Measurements from ENCODE around the gene PHLPP1.
"Not testable (repeated sequence)": the region's sequence is repeated elsewhere in the genome, so short reads cannot be mapped to it uniquely, and the experiment has no call there.

The PHLPP1 gene

DNA sequence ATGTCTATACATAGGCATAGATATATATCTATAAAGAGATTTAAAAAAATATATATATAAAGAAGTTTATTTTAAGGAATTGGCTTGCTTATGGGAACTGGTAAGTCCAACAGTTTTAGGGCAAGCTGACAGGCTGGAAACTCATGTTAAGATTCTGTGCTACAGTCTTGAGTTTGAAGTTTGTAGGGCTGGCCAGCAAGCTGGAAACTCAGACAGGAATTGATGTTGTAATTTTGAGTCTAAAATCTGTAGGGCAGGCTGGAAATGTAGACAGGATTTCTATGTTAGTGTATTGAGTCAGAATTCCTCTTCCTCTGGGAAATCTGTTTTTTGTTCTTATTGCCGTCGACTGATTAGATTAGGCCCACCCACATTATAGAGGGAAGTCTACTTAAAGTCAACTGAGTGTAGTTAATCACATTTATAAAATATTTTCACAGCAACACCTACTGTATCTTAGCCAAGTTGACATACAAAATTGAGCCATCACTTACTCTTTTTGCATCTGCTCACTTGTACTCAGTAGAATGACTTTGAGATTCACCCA is 60.8 kb downstream of the PHLPP1 start:
- no peak for DNase-seq

DNA sequence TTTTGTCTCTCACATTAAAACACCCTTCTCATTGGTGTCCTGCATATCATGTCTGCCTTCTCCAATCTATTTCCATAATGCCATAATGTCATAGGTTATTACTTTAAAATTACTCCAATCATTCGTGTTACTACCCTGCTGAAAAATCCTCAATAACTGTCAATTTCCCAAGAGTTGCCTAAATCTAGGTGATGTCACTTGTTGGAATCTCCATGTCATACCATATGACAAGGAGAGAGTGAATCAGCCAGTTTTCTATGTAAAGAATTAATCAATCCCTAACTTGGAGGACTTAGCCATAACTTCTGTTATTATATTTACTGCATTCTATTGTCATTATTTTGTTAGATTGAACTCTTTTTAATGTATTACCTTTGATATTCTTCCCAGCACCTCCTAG is 62.5 kb downstream of the PHLPP1 start:
- no peak for DNase-seq

DNA sequence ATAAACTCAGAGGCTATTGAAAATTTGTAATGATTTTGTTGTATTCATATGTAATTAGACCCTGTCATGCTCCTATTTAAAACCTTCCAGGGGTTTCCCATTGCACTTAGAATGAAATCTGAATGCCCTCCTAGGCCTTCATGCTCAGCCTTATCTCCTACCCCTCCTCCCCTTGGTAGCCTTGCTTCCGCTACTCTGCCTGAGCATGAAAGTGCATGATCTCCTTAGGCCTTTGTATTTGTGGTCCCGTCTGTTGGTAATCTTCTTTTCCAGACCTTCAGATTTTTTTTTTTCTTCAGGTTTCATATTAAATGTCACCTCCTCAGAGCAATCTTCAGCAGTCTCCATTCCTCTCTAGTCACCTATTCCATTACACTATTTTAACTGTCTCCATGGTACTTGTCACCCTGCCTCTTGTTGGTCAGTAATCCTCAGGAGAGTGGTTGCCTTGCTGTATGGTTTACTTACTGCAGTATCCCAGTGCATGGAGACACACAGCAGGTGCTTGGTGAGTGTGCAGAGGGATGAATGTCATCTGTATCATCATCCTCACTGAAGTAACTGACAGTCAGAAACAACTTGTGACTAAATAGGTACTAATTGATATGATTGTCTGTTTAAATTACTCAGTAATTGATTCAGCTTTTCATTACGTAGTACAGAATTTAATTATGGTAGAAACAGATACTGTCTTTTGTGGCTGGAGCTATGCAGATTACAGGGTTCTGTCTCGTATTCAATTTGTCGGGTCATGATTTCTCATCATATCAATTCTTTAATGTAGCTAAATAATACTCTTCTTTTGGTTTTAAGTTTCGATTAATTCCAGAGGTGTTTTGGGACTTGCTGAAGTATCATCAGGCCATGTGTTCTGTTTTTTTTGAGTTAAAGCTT is 63.9 kb downstream of the PHLPP1 start:
- no peak for DNase-seq

- DNase-seq, result no peak
Measured at GRCh38 chr18:62781262-62781661, 65.9 kb downstream of the PHLPP1 start.

- no peak for DNase-seq
Measured at GRCh38 chr18:62781893-62782292, 66.6 kb downstream of the PHLPP1 start.

- DNase-seq, result no peak
Measured at GRCh38 chr18:62784338-62784965, 69.1 kb downstream of the PHLPP1 start.

DNA sequence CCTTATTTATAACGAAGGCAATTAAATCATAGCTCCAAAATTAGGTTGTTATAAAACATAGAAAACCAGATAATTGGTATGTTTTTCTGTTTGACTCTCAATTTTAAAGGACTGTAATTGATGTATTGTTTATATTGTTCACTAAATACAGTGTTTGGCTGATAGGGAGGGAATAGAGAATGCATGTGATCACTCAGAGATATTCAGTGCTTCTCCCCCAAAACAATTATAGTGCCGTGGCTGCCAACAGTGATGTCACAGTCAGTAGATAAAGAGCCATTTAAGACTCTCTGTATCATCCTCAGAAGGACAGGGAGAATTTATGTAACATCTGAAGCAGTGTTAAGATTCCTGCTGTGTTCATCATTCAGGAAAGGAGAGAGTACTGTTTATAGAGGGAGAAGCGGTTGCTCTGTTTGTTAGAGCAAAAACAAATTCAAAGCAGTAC is 69.6 kb downstream of the PHLPP1 start:
- DNase-seq, result no peak

GRCh38 chr18:62786689-62787088 is 71.3 kb downstream of the PHLPP1 start:
- no peak for DNase-seq

GRCh38 chr18:62788111-62788510 is 72.8 kb downstream of the PHLPP1 start:
- no peak for DNase-seq

GRCh38 chr18:62788876-62789275 is 73.5 kb downstream of the PHLPP1 start:
- no peak for DNase-seq

- no peak for DNase-seq
Measured at GRCh38 chr18:62790871-62791772, 75.8 kb downstream of the PHLPP1 start.

- DNase-seq, result no peak
Measured at GRCh38 chr18:62792016-62792415, 76.7 kb downstream of the PHLPP1 start.

DNA sequence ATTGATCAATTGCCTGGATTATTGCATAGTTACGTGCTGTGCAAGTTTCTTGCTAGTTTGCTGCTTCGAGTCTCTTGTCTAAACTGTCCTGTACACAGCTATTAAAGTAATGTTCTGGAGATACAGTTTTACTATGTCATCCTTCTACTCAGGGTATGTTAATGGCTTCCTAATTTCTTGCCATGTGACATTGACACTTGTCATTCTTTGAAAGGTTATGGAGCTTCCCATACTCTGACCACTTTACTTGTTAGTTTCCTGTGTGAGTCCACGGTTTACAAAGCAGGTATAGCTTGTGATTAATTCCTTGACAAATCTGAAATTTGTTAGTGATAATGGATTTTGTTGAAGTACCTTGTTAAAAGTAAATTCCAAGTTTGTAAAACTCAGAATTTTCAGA is 80.5 kb downstream of the PHLPP1 start:
- DNase-seq, result no peak

DNA sequence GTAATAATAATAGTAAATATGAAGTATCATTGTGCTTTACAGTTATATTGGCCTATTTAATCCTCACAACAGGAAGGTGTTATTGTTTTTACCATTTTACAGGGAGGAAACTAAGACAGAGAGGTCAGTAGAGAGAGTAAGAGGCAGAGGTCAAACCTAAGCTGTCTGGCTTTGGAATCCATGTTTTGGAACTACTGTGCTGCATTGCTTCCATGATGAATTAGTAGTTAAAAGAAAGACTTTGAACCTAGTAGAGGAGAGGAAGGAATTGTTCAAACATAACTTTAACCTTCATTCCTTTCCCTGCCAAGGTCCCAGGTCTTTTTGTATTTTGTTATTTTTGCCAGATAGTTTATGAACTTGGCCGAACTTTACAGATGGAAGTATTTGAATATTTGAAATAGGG is 80.9 kb downstream of the PHLPP1 start:
- no peak for DNase-seq

GRCh38 chr18:62797329-62797728 is 82.0 kb downstream of the PHLPP1 start:
- no peak for DNase-seq

- no peak for DNase-seq
Measured at GRCh38 chr18:62799977-62800376, 84.6 kb downstream of the PHLPP1 start.

GRCh38 chr18:62802523-62802922 is 87.2 kb downstream of the PHLPP1 start:
- no peak for DNase-seq

- no peak for DNase-seq
Measured at GRCh38 chr18:62807396-62807795, 92.1 kb downstream of the PHLPP1 start.

GRCh38 chr18:62808123-62808522 is 92.8 kb downstream of the PHLPP1 start:
- no peak for DNase-seq

DNA sequence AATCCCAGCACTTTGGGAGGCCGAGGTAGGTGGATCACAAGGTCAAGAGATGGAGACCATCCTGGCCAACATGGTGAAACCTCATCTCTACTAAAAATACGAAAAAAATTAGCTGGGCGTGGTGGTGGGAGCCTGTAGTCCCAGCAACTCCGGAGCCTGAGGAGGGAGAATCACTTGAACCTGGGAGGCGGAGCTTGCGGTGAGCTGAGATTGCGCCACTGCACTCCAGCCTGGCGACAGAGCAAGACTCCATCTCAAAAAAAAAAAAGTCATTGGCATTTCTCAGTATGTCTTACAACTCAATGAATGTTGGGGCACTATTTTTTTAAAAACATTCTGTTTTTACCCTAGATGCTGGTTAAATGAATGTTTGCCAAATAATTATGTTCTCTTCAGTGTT is 94.1 kb downstream of the PHLPP1 start:
- DNase-seq, result not testable (repeated sequence)

GRCh38 chr18:62809900-62810299 is 94.6 kb downstream of the PHLPP1 start:
- DNase-seq, result no peak

- DNase-seq, result no peak
Measured at GRCh38 chr18:62810682-62811081, 95.3 kb downstream of the PHLPP1 start.

- no peak for DNase-seq
Measured at GRCh38 chr18:62811674-62812073, 96.3 kb downstream of the PHLPP1 start.
